HEK293 (cell line): ENCODE results near the gene VSTM4.

Experiments
- CTCF ChIA-PET: fragments of 350-600 bp; formaldehyde crosslinking; extraction: SDS; loops from one replicate; lab custom pipeline; 2021; ENCODE audit warnings: antibody characterized with exemption; lab: Yijun Ruan, JAX
- POLR2A ChIA-PET: fragments of 300-600 bp; formaldehyde crosslinking; extraction: SDS; loops from one replicate; lab custom pipeline; 2020; ENCODE audit warnings: antibody characterized with exemption, inconsistent platforms; lab: Yijun Ruan, JAX
- H3K27ac ChIP-seq: fragments of 200-500 bp; sonication (Bioruptor generic); 2 replicates; pipeline ENCODE4 v1.5.1; 2014; ENCODE audit warnings: low read depth, low read length, control low read depth, inconsistent platforms; ENCODE audit errors: extremely low read depth
- H3K36me3 ChIP-seq, 2 experiments: fragments of 200-500 bp in 1 of 2; sonication (Bioruptor generic) in 1 of 2; 1 replicate in 1 of 2; 2 replicates in 1 of 2; pipeline ENCODE4 v1.5.1; 2014 to 2017; ENCODE audit warnings: inconsistent platforms in 2 of 2, low read length in 2 of 2; ENCODE audit not compliant: control insufficient read depth in 2 of 2, insufficient read depth in 1 of 2
- H3K4me1 ChIP-seq: fragments of 200-500 bp; sonication (Bioruptor generic); 2 replicates; pipeline ENCODE4 v1.5.1; 2014; ENCODE audit warnings: mild to moderate bottlenecking, low read length, inconsistent platforms; ENCODE audit not compliant: control insufficient read depth, insufficient read depth
- H3K4me3 ChIP-seq: 2 replicates; pipeline ENCODE4 v1.5.1; 2011; ENCODE audit warnings: low read depth, mild to moderate bottlenecking, control low read depth, low read length, moderate library complexity
- H3K9me3 ChIP-seq: fragments of 200-500 bp; sonication (Bioruptor generic); 2 replicates; pipeline ENCODE4 v1.5.1; 2014; ENCODE audit warnings: low read depth, low read length, inconsistent platforms; ENCODE audit not compliant: control insufficient read depth, insufficient read depth
- AEBP2 ChIP-seq: fragments of 450-650 bp; formaldehyde crosslinking; IDR thresholded peaks from 2 replicates; pipeline ENCODE4 v1.5.1; 2016; ENCODE audit warnings: missing biosample characterization, missing genetic modification characterization, borderline replicate concordance
- CTCF ChIP-seq: fragments of 450-650 bp; formaldehyde crosslinking; IDR thresholded peaks from 2 replicates; pipeline ENCODE4 v1.5.1; 2016; ENCODE audit warnings: missing biosample characterization, missing genetic modification characterization
- GLI4 ChIP-seq: fragments of 450-650 bp; formaldehyde crosslinking; IDR thresholded peaks from 2 replicates; pipeline ENCODE4 v1.5.1; 2016; ENCODE audit warnings: missing biosample characterization, missing genetic modification characterization
- PBX3 ChIP-seq: sonication (generic); formaldehyde crosslinking; IDR thresholded peaks from 2 replicates; pipeline ENCODE4 v1.8.1; 2022; ENCODE audit warnings: mild to moderate bottlenecking, moderate library complexity, missing genetic modification reagents
- TCF7L2 ChIP-seq: IDR thresholded peaks from 2 replicates; pipeline ENCODE4 v1.6.1; 2011; ENCODE audit warnings: low read depth, mild to moderate bottlenecking, inconsistent platforms, low read length, moderate library complexity, borderline replicate concordance
- ZBTB1 ChIP-seq: fragments of 450-650 bp; formaldehyde crosslinking; IDR thresholded peaks from 2 replicates; pipeline ENCODE4 v1.5.1; 2016; ENCODE audit warnings: missing biosample characterization, missing genetic modification characterization
- ZBTB20 ChIP-seq: fragments of 450-650 bp; formaldehyde crosslinking; IDR thresholded peaks from 2 replicates; pipeline ENCODE4 v1.5.1; 2016; ENCODE audit warnings: missing biosample characterization, missing genetic modification characterization
- ZIC2 ChIP-seq: fragments of 450-650 bp; formaldehyde crosslinking; IDR thresholded peaks from 2 replicates; pipeline ENCODE4 v1.5.1; 2016; ENCODE audit warnings: missing biosample characterization, missing genetic modification characterization
- ZNF10 ChIP-seq: fragments of 450-650 bp; formaldehyde crosslinking; IDR thresholded peaks from 2 replicates; pipeline ENCODE4 v1.5.1; 2017; ENCODE audit warnings: missing biosample characterization, missing genetic modification characterization
- ZNF175 ChIP-seq: fragments of 450-650 bp; formaldehyde crosslinking; IDR thresholded peaks from 2 replicates; pipeline ENCODE4 v1.5.1; 2016; ENCODE audit warnings: missing biosample characterization, missing genetic modification characterization
- ZNF311 ChIP-seq: fragments of 450-650 bp; formaldehyde crosslinking; IDR thresholded peaks from 2 replicates; pipeline ENCODE4 v1.5.1; 2017; ENCODE audit warnings: missing biosample characterization, missing genetic modification characterization, borderline replicate concordance
- ZNF518A ChIP-seq: fragments of 450-650 bp; formaldehyde crosslinking; conservative IDR thresholded peaks from 2 replicates; pipeline ENCODE4 v1.5.1; 2016; ENCODE audit warnings: low read depth, missing biosample characterization, missing genetic modification characterization
- ZNF548 ChIP-seq: fragments of 450-650 bp; formaldehyde crosslinking; IDR thresholded peaks from 2 replicates; pipeline ENCODE4 v1.5.1; 2016; ENCODE audit warnings: missing biosample characterization, missing genetic modification characterization
- ZNF560 ChIP-seq: fragments of 450-650 bp; formaldehyde crosslinking; IDR thresholded peaks from 2 replicates; pipeline ENCODE4 v1.5.1; 2017; ENCODE audit warnings: missing biosample characterization, missing genetic modification characterization, borderline replicate concordance
- ZNF571 ChIP-seq: fragments of 450-650 bp; formaldehyde crosslinking; IDR thresholded peaks from 2 replicates; pipeline ENCODE4 v1.5.0; 2017; ENCODE audit warnings: missing biosample characterization, missing genetic modification characterization
- ZNF639 ChIP-seq: fragments of 450-650 bp; formaldehyde crosslinking; IDR thresholded peaks from 2 replicates; pipeline ENCODE4 v1.5.1; 2016; ENCODE audit warnings: missing biosample characterization, missing genetic modification characterization
- ZNF785 ChIP-seq: fragments of 450-650 bp; formaldehyde crosslinking; IDR thresholded peaks from 2 replicates; pipeline ENCODE4 v1.5.1; 2016; ENCODE audit warnings: missing biosample characterization, missing genetic modification characterization

Gene VSTM4

GRCh38 chr10:49005270-49005669 is 110.1 kb downstream of the VSTM4 start:
- Histone ChIP-seq H3K4me3 (no peak overlapping the region), H3K4me1 (no peaks in the 10 kb centered on the region)
- CTCF ChIA-PET: no interaction called here
- TF ChIP-seq TCF7L2 (no peak), ZBTB1 (tag by site-specific recombination) (no peak), PBX3 (CRISPR knock-in tag) (no peak), ZNF311 (tag by site-specific recombination) (no peak), ZNF571 (tag by site-specific recombination) (no peak), GLI4 (no peak)
- TF ChIP-seq, all 188 proteins: peak for 0
- no peaks in the 10 kb centered on the region for H3K9me3 ChIP-seq
- no peak overlapping the region for H3K27ac ChIP-seq
- POLR2A ChIA-PET: no interaction called here
- H3K36me3 ChIP-seq: no peaks in the 10 kb centered on the region

- Histone ChIP-seq H3K4me3 (no peak overlapping the region), H3K4me1 (no peaks in the 10 kb centered on the region), H3K27ac (no peak overlapping the region), H3K9me3 (no peaks in the 10 kb centered on the region), H3K36me3 (no peaks in the 10 kb centered on the region)
- CTCF ChIA-PET: no interaction called here
- POLR2A ChIA-PET: no interaction called here
- TF ChIP-seq AEBP2 (tag by site-specific recombination) (no peak), ZNF639 (tag by site-specific recombination) (no peak), ZNF10 (no peak), ZBTB20 (tag by site-specific recombination) (no peak), TCF7L2 (peak; percentile 92), ZNF785 (tag by site-specific recombination) (no peak), ZNF175 (tag by site-specific recombination) (no peak), ZNF560 (tag by site-specific recombination) (no peak)
Measured at GRCh38 chr10:49001870-49002672, 113.3 kb downstream of the VSTM4 start.

GRCh38 chr10:49001402-49001801 is 113.9 kb downstream of the VSTM4 start:
- H3K36me3 ChIP-seq: no peaks in the 10 kb centered on the region
- ChIA-PET POLR2A (no interaction called here), CTCF (no interaction called here)
- no peak overlapping the region for H3K4me3 ChIP-seq
- TF ChIP-seq ZNF518A (tag by site-specific recombination) (no peak), ZNF548 (tag by site-specific recombination) (no peak), CTCF (tag by site-specific recombination) (peak; percentile 33; the same call in 1 of the 2 replicates), ZIC2 (tag by site-specific recombination) (peak; percentile 36; the same call in 1 of the 2 replicates)
- no peaks in the 10 kb centered on the region for H3K9me3 ChIP-seq
- no peaks in the 10 kb centered on the region for H3K4me1 ChIP-seq
- H3K27ac ChIP-seq: no peak overlapping the region
